GM18873 (cell line): ENCODE measurements around the gene WNT3A.
A peak's percentile ranks its signal among the peaks of the same experiment; 100 is the strongest.

Experiments used
- ATAC-seq: cut with Tn5 transposase; IDR thresholded peaks from one replicate; pipeline ENCODE4 v1.9.1; 2021; ENCODE audit warnings: mild to moderate bottlenecking, moderate library complexity, moderate number of reproducible peaks; ENCODE audit not compliant: unreplicated experiment, low FRiP score

The WNT3A gene

GRCh38 chr1:228108055-228108690 lies 101.4 kb downstream of the WNT3A start:
- no peak for ATAC-seq

- ATAC-seq = no peak
Measured at GRCh38 chr1:228108742-228109072, 101.9 kb downstream of the WNT3A start.

- ATAC-seq = peak; percentile 85
Measured at GRCh38 chr1:228109073-228109961, 102.5 kb downstream of the WNT3A start, which contains the start of gene MRPL55. TSS of gene MRPL55 (minus strand) at chr1:228109299. CDS start at chr1:228108260, 1,039 bp downstream.

GRCh38 chr1:228109962-228110488 lies 103.2 kb downstream of the WNT3A start:
- no peak for ATAC-seq

DNA sequence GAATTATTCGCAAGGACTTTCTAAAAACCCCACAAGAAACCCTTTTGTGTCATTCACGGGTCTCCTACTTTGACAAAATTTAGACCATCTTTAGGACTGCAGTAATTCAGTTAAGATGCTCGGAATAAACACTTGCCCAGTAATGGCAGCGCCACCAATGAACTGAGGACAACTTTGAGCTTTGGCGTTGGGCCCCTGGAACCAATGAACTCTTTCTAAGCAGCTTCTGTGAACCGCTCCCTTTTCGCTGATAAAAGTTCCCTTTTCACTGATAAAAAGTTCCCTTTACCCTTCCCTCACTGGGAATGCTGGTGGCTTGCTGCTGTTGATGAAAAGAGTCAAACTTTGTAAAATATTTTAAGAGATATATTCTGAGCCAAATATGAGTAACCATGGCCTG lies 103.8 kb downstream of the WNT3A start:
- no peak for ATAC-seq
